ENCODE results near the gene KRT37. TPM values are rescaled to one million over a fixed set of nuclear protein-coding genes. Genes with fewer than 3 reads are reported as not detected.

KRT37 gene
- total and polyA plus RNA-seq, 5 donors from 2014 or later, result not detected

DNA sequence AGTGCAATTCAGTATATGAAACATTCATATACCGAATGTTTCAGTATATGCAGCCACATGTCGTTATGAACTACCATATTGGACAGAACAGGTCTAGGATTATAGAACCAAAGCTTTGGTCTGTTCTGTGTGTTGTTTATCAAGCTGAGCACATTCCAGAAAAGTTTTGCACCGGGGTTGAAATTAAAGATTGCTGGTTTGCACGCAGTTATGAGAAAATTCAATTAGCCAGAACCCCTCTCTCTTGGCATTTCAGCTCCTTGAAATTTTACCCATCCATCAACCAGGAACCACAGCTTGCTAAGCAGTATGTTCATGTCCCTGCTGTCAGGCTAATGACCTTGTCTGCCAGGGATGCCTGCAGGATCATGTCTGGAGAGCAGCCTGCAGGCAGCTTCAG is 33.3 kb upstream of the KRT37 start:
- H3K36me3 Mint-ChIP-seq, result no peaks in the 10 kb centered on the region
- ATAC-seq (ENCODE audit: low read depth in 2 of 2) (no peak), DNase-seq (no peak)
- peaks cover 0 to 4% (median 0%) of the 10 kb centered on the region in 7 donors for H3K9me3 Mint-ChIP-seq
- no peak overlapping the region for H3K4me3 ChIP-seq (ENCODE audit: low read depth, low read length)
- H3K9me3 ChIP-seq (ENCODE audit: control insufficient read depth in 2 of 2, low read length in 2 of 2), result no peaks in the 10 kb centered on the region
- H3K36me3 ChIP-seq (ENCODE audit: control insufficient read depth, insufficient read depth, low read length), result no peaks in the 10 kb centered on the region
- peaks cover 2% of the 10 kb centered on the region for H3K27me3 ChIP-seq (ENCODE audit: control insufficient read depth, insufficient read depth, low read length)
- no peak overlapping the region for H3K27ac ChIP-seq (ENCODE audit: insufficient read depth, low read length, poor library complexity, severe bottlenecking)
- peaks cover 9% of the 10 kb centered on the region for H3K27me3 Mint-ChIP-seq
- no peaks in the 10 kb centered on the region for H3K4me1 Mint-ChIP-seq
- no peak overlapping the region for H3K27ac Mint-ChIP-seq
- no peaks in the 10 kb centered on the region for H3K4me1 ChIP-seq (ENCODE audit: control insufficient read depth, insufficient read depth, low read length, poor library complexity, severe bottlenecking)
- no peak overlapping the region for H3K4me3 Mint-ChIP-seq

- Histone ChIP-seq H3K36me3 (ENCODE audit: control insufficient read depth, insufficient read depth, low read length) (no peaks in the 10 kb centered on the region), H3K4me1 (ENCODE audit: control insufficient read depth, insufficient read depth, low read length, poor library complexity, severe bottlenecking) (no peaks in the 10 kb centered on the region), H3K9me3 (ENCODE audit: control insufficient read depth in 2 of 2, low read length in 2 of 2) (no peaks in the 10 kb centered on the region), H3K4me3 (ENCODE audit: low read depth, low read length) (no peak overlapping the region), H3K27me3 (ENCODE audit: control insufficient read depth, insufficient read depth, low read length) (peaks cover 2% of the 10 kb centered on the region), H3K27ac (ENCODE audit: insufficient read depth, low read length, poor library complexity, severe bottlenecking) (no peak overlapping the region)
- no peaks in the 10 kb centered on the region for H3K4me1 Mint-ChIP-seq
- no peak overlapping the region for H3K4me3 Mint-ChIP-seq
- peaks cover 12% of the 10 kb centered on the region for H3K27me3 Mint-ChIP-seq
- H3K9me3 Mint-ChIP-seq, result peaks cover 0 to 4% (median 0%) of the 10 kb centered on the region in 7 donors
- no peaks in the 10 kb centered on the region for H3K36me3 Mint-ChIP-seq
- H3K27ac Mint-ChIP-seq, result no peak overlapping the region
- ATAC-seq (ENCODE audit: low read depth in 2 of 2), result no peak
- no peak for DNase-seq
Observed at GRCh38 chr17:41456204-41456603, 31.8 kb upstream of the KRT37 start.

- no peak overlapping the region for H3K27ac ChIP-seq (ENCODE audit: insufficient read depth, low read length, poor library complexity, severe bottlenecking)
- H3K27me3 Mint-ChIP-seq, result peaks cover 10% of the 10 kb centered on the region
- no peak overlapping the region for H3K4me3 Mint-ChIP-seq
- ATAC-seq (ENCODE audit: low read depth in 2 of 2) (no peak), DNase-seq (no peak)
- no peaks in the 10 kb centered on the region for H3K36me3 Mint-ChIP-seq
- no peaks in the 10 kb centered on the region for H3K4me1 Mint-ChIP-seq
- H3K9me3 Mint-ChIP-seq, result peaks cover 0 to 2% (median 0%) of the 10 kb centered on the region in 7 donors
- H3K27me3 ChIP-seq (ENCODE audit: control insufficient read depth, insufficient read depth, low read length), result peaks cover 2% of the 10 kb centered on the region
- no peaks in the 10 kb centered on the region for H3K4me1 ChIP-seq (ENCODE audit: control insufficient read depth, insufficient read depth, low read length, poor library complexity, severe bottlenecking)
- no peak overlapping the region for H3K4me3 ChIP-seq (ENCODE audit: low read depth, low read length)
- no peaks in the 10 kb centered on the region for H3K36me3 ChIP-seq (ENCODE audit: control insufficient read depth, insufficient read depth, low read length)
- no peaks in the 10 kb centered on the region for H3K9me3 ChIP-seq (ENCODE audit: control insufficient read depth in 2 of 2, low read length in 2 of 2)
- H3K27ac Mint-ChIP-seq, result no peak overlapping the region
Observed at GRCh38 chr17:41455236-41455635, 30.9 kb upstream of the KRT37 start.

- Mint-ChIP-seq H3K27ac (no peak overlapping the region), H3K36me3 (no peaks in the 10 kb centered on the region)
- no peak for ATAC-seq (ENCODE audit: low read depth in 2 of 2)
Observed at GRCh38 chr17:41453066-41453465, 28.7 kb upstream of the KRT37 start.

GRCh38 chr17:41452281-41452680 is 27.9 kb upstream of the KRT37 start:
- no peaks in the 10 kb centered on the region for H3K9me3 ChIP-seq (ENCODE audit: control insufficient read depth in 2 of 2, low read length in 2 of 2)
- no peaks in the 10 kb centered on the region for H3K4me1 ChIP-seq (ENCODE audit: control insufficient read depth, insufficient read depth, low read length, poor library complexity, severe bottlenecking)
- H3K27ac Mint-ChIP-seq, result no peak overlapping the region
- H3K36me3 ChIP-seq (ENCODE audit: control insufficient read depth, insufficient read depth, low read length), result no peaks in the 10 kb centered on the region
- H3K27ac ChIP-seq (ENCODE audit: insufficient read depth, low read length, poor library complexity, severe bottlenecking), result no peak overlapping the region
- H3K36me3 Mint-ChIP-seq, result no peaks in the 10 kb centered on the region
- H3K4me1 Mint-ChIP-seq, result no peaks in the 10 kb centered on the region
- DNase-seq (no peak), ATAC-seq (ENCODE audit: low read depth in 2 of 2) (no peak)
- peaks cover 5% of the 10 kb centered on the region for H3K27me3 ChIP-seq (ENCODE audit: control insufficient read depth, insufficient read depth, low read length)
- H3K27me3 Mint-ChIP-seq, result peaks cover 10% of the 10 kb centered on the region
- H3K4me3 Mint-ChIP-seq, result no peak overlapping the region
- H3K9me3 Mint-ChIP-seq, result peaks cover 0 to 2% (median 0%) of the 10 kb centered on the region in 7 donors
- no peak overlapping the region for H3K4me3 ChIP-seq (ENCODE audit: low read depth, low read length)

More at GRCh38 chr17:41453066-41453465, 28.7 kb upstream of the KRT37 start:
- Histone ChIP-seq H3K9me3 (ENCODE audit: control insufficient read depth in 2 of 2, low read length in 2 of 2) (no peaks in the 10 kb centered on the region), H3K27me3 (ENCODE audit: control insufficient read depth, insufficient read depth, low read length) (peaks cover 5% of the 10 kb centered on the region), H3K36me3 (ENCODE audit: control insufficient read depth, insufficient read depth, low read length) (no peaks in the 10 kb centered on the region), H3K27ac (ENCODE audit: insufficient read depth, low read length, poor library complexity, severe bottlenecking) (no peak overlapping the region), H3K4me3 (ENCODE audit: low read depth, low read length) (no peak overlapping the region), H3K4me1 (ENCODE audit: control insufficient read depth, insufficient read depth, low read length, poor library complexity, severe bottlenecking) (no peaks in the 10 kb centered on the region)
- no peak for DNase-seq
- H3K4me1 Mint-ChIP-seq, result no peaks in the 10 kb centered on the region
- no peak overlapping the region for H3K4me3 Mint-ChIP-seq
- peaks cover 0 to 2% (median 0%) of the 10 kb centered on the region in 7 donors for H3K9me3 Mint-ChIP-seq
- H3K27me3 Mint-ChIP-seq, result peaks cover 10% of the 10 kb centered on the region

GRCh38 chr17:41451154-41451728 is 26.9 kb upstream of the KRT37 start:
- ATAC-seq (ENCODE audit: low read depth in 2 of 2), result no peak
- Mint-ChIP-seq H3K4me1 (no peaks in the 10 kb centered on the region), H3K27me3 (peaks cover 13% of the 10 kb centered on the region), H3K4me3 (no peak overlapping the region), H3K27ac (peak overlapping the region in 1 of 3 donors; percentile 16), H3K36me3 (no peaks in the 10 kb centered on the region), H3K9me3 (peaks cover 0 to 2% (median 0%) of the 10 kb centered on the region in 7 donors)
- Histone ChIP-seq H3K36me3 (ENCODE audit: control insufficient read depth, insufficient read depth, low read length) (no peaks in the 10 kb centered on the region), H3K27me3 (ENCODE audit: control insufficient read depth, insufficient read depth, low read length) (peaks cover 5% of the 10 kb centered on the region), H3K4me3 (ENCODE audit: low read depth, low read length) (no peak overlapping the region), H3K4me1 (ENCODE audit: control insufficient read depth, insufficient read depth, low read length, poor library complexity, severe bottlenecking) (no peaks in the 10 kb centered on the region), H3K27ac (ENCODE audit: insufficient read depth, low read length, poor library complexity, severe bottlenecking) (no peak overlapping the region), H3K9me3 (ENCODE audit: control insufficient read depth in 2 of 2, low read length in 2 of 2) (no peaks in the 10 kb centered on the region)
- no peak for DNase-seq

DNA sequence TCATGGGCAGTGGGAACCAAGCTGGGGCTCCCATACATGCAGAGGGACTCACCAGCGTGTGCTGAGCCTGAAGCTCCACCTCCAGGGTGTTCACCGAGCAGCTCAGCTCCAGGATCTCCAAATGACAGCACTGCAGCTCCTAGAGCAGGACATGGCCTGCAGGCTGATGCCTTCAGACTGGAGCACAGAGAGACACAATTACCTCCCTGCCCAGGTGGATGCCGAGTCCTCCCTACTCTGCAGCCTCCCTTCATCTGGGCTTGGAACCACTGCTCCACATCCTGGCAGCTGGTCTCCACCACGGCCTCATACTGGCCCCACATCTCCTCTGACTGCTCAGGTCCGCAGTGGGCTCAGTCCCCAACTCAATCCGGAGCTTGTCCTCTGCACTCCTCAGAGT is 24.6 kb upstream of the KRT37 start:
- peak overlapping the region in 1 of 3 donors; percentile 31 for H3K27ac Mint-ChIP-seq
- Histone ChIP-seq H3K4me3 (ENCODE audit: low read depth, low read length) (no peak overlapping the region), H3K4me1 (ENCODE audit: control insufficient read depth, insufficient read depth, low read length, poor library complexity, severe bottlenecking) (no peaks in the 10 kb centered on the region), H3K9me3 (ENCODE audit: control insufficient read depth in 2 of 2, low read length in 2 of 2) (no peaks in the 10 kb centered on the region), H3K27me3 (ENCODE audit: control insufficient read depth, insufficient read depth, low read length) (peaks cover 9% of the 10 kb centered on the region), H3K36me3 (ENCODE audit: control insufficient read depth, insufficient read depth, low read length) (no peaks in the 10 kb centered on the region), H3K27ac (ENCODE audit: insufficient read depth, low read length, poor library complexity, severe bottlenecking) (no peak overlapping the region)
- ATAC-seq (ENCODE audit: low read depth in 2 of 2) (no peak), DNase-seq (no peak)
- no peak overlapping the region for H3K4me3 Mint-ChIP-seq
- H3K4me1 Mint-ChIP-seq, result no peaks in the 10 kb centered on the region
- peaks cover 0 to 2% (median 0%) of the 10 kb centered on the region in 7 donors for H3K9me3 Mint-ChIP-seq
- no peaks in the 10 kb centered on the region for H3K36me3 Mint-ChIP-seq
- peaks cover 13% of the 10 kb centered on the region for H3K27me3 Mint-ChIP-seq

DNA sequence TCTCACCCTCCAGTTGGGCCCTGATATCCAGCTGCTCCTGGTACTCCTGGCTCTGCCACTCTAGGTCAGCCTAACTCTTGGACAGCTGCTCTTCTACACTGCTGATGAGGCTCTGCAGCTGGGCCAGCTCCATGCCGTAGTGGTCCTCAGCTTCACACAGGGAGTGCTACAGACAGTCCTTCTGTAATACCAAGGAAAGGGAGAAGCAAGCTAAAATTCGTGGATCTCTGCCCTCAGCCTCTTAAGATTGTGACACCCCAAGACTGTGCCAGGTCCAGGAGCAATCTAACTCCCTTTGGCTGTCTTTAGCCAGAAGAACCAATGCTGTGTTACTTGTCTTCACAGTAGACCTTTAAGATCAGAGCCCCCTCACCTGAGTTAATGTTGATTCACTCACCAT is 24.1 kb upstream of the KRT37 start:
- Histone ChIP-seq H3K4me1 (ENCODE audit: control insufficient read depth, insufficient read depth, low read length, poor library complexity, severe bottlenecking) (no peaks in the 10 kb centered on the region), H3K4me3 (ENCODE audit: low read depth, low read length) (no peak overlapping the region), H3K9me3 (ENCODE audit: control insufficient read depth in 2 of 2, low read length in 2 of 2) (no peaks in the 10 kb centered on the region), H3K27me3 (ENCODE audit: control insufficient read depth, insufficient read depth, low read length) (peaks cover 10% of the 10 kb centered on the region), H3K36me3 (ENCODE audit: control insufficient read depth, insufficient read depth, low read length) (no peaks in the 10 kb centered on the region), H3K27ac (ENCODE audit: insufficient read depth, low read length, poor library complexity, severe bottlenecking) (no peak overlapping the region)
- Mint-ChIP-seq H3K27me3 (peaks cover 13% of the 10 kb centered on the region), H3K9me3 (peaks cover 0 to 2% (median 0%) of the 10 kb centered on the region in 7 donors), H3K36me3 (no peaks in the 10 kb centered on the region), H3K4me1 (no peaks in the 10 kb centered on the region), H3K4me3 (no peak overlapping the region), H3K27ac (no peak overlapping the region)
- DNase-seq (no peak), ATAC-seq (ENCODE audit: low read depth in 2 of 2) (no peak)
